Left kidney (tissue), 2 donors: ENCODE data around the gene MSL1. TPM values are rescaled to one million over a fixed set of nuclear protein-coding genes. Genes with fewer than 3 reads are reported as not detected.

ENCODE experiments used
- DNase-seq: peaks from one replicate; pipeline ENCODE4 v3.0.0-alpha.2; 2013
- polyA plus RNA-seq: library from polyadenylated mRNA; unstranded; fragments of 120-200 nt; gene quantifications from one replicate; pipeline ENCODE4 v1.2.1, GENCODE V29; 2013; ENCODE audit not compliant: insufficient read length

MSL1 gene
- polyA plus RNA-seq, 1 donor = 197 TPM

- no peak for DNase-seq
Observed at GRCh38 chr17:40173778-40174135, 52.0 kb downstream of the MSL1 start.

GRCh38 chr17:40174514-40174913, 52.7 kb downstream of the MSL1 start:
- DNase-seq = no peak

- no peak for DNase-seq
Observed at GRCh38 chr17:40175928-40176753, 54.4 kb downstream of the MSL1 start.

- no peak for DNase-seq
Observed at GRCh38 chr17:40176754-40177110, 55.0 kb downstream of the MSL1 start.

- peak; percentile 73 for DNase-seq
Observed at GRCh38 chr17:40177275-40177874, 55.6 kb downstream of the MSL1 start, which contains the start of gene RAPGEFL1. Gene RAPGEFL1, plus strand, starts transcription at chr17:40177470. Its CDS starts 392 bp downstream, at chr17:40177862.

- DNase-seq = no peak
Observed at GRCh38 chr17:40178021-40178601, 56.3 kb downstream of the MSL1 start.

GRCh38 chr17:40178660-40179059, 56.9 kb downstream of the MSL1 start:
- no peak for DNase-seq

GRCh38 chr17:40179923-40180659, 58.3 kb downstream of the MSL1 start:
- no peak for DNase-seq

- DNase-seq = no peak
Observed at GRCh38 chr17:40180694-40181093, 58.9 kb downstream of the MSL1 start.

- DNase-seq = no peak
Observed at GRCh38 chr17:40181205-40181604, 59.4 kb downstream of the MSL1 start.

- DNase-seq = no peak
Observed at GRCh38 chr17:40182606-40183005, 60.8 kb downstream of the MSL1 start.

Other genes with a start within 250 kb of the MSL1 start
- 29.5 TPM for gene GSDMB, start 203.3 kb upstream of the MSL1 start, polyA plus RNA-seq
- 96.3 TPM for gene ORMDL3, start 194.4 kb upstream of the MSL1 start, polyA plus RNA-seq
- not detected for gene LRRC3C, start 194.2 kb upstream of the MSL1 start, polyA plus RNA-seq
- 2.9 TPM for gene GSDMA, start 159.0 kb upstream of the MSL1 start, polyA plus RNA-seq
- gene PSMD3, start 141.2 kb upstream of the MSL1 start, polyA plus RNA-seq = 106 TPM
- not detected for gene CSF3, start 106.5 kb upstream of the MSL1 start, polyA plus RNA-seq
- 127 TPM for gene MED24, start 67.6 kb upstream of the MSL1 start, polyA plus RNA-seq
- gene THRA, start 59.0 kb upstream of the MSL1 start, polyA plus RNA-seq = 48.2 TPM
- 4.1 TPM for gene NR1D1, start 21.4 kb upstream of the MSL1 start, polyA plus RNA-seq
- gene CASC3, start 18.6 kb downstream of the MSL1 start, polyA plus RNA-seq = 124 TPM
- 13.2 TPM for gene RAPGEFL1, start 55.5 kb downstream of the MSL1 start, polyA plus RNA-seq
- gene WIPF2, start 97.3 kb downstream of the MSL1 start, polyA plus RNA-seq = 33.3 TPM
- gene CDC6, start 165.9 kb downstream of the MSL1 start, polyA plus RNA-seq = 32.9 TPM
- 34.3 TPM for gene RARA, start 187.2 kb downstream of the MSL1 start, polyA plus RNA-seq
- not detected for gene GJD3, start 242.8 kb downstream of the MSL1 start, polyA plus RNA-seq